SK-N-SH treated with all-trans-retinoic acid at 6 μM for 48 hours (cell line): ENCODE results near the gene PPP2R3C.
"Not testable (repeated sequence)": the region's sequence is repeated elsewhere in the genome, so short reads cannot be mapped to it uniquely, and the experiment has no call there.

Experiments
- ATAC-seq: fragments of 200-7000 bp; cut with Tn5 transposase; 3 replicates; pipeline ENCODE4 v1.9.1; 2020; ENCODE audit warnings: mild to moderate bottlenecking, moderate library complexity
- ARNTL ChIP-seq: fragments of 450-650 bp; formaldehyde crosslinking; IDR thresholded peaks from 2 replicates; pipeline ENCODE4 v1.5.0; 2020; ENCODE audit warnings: low read depth, mild to moderate bottlenecking, moderate library complexity, borderline replicate concordance
- BACH2 ChIP-seq: fragments of 250-450 bp; sonication (Bioruptor Pico); IDR thresholded peaks from 2 replicates; pipeline ENCODE4 v1.9.0; 2021; ENCODE audit warnings: mild to moderate bottlenecking, borderline replicate concordance
- CSDC2 ChIP-seq: fragments of 250-450 bp; sonication (Bioruptor Pico); IDR thresholded peaks from 2 replicates; pipeline ENCODE4 v1.5.0; 2020; ENCODE audit warnings: mild to moderate bottlenecking, moderate library complexity
- ESRRG ChIP-seq: fragments of 250-450 bp; sonication (Bioruptor Pico); IDR thresholded peaks from 2 replicates; pipeline ENCODE4 v1.6.1; 2021; ENCODE audit warnings: mild to moderate bottlenecking
- GLIS3 ChIP-seq: fragments of 250-450 bp; sonication (Bioruptor Pico); IDR thresholded peaks from 2 replicates; pipeline ENCODE4 v1.5.0; 2020; ENCODE audit warnings: mild to moderate bottlenecking, moderate library complexity
- ISL1 ChIP-seq: fragments of 250-450 bp; sonication (Bioruptor Pico); IDR thresholded peaks from 2 replicates; pipeline ENCODE4 v2.1.2; 2022; ENCODE audit warnings: mild to moderate bottlenecking, moderate library complexity
- OSR1 ChIP-seq: fragments of 250-450 bp; sonication (Bioruptor Pico); IDR thresholded peaks from 2 replicates; pipeline ENCODE4 v1.8.0; 2022; ENCODE audit warnings: moderate library complexity, mild to moderate bottlenecking, inconsistent platforms
- PPARA ChIP-seq: fragments of 250-450 bp; sonication (Bioruptor Pico); IDR thresholded peaks from 2 replicates; pipeline ENCODE4 v1.5.0; 2020; ENCODE audit warnings: mild to moderate bottlenecking, borderline replicate concordance
- RARB ChIP-seq: fragments of 250-450 bp; sonication (Bioruptor Pico); IDR thresholded peaks from 2 replicates; pipeline ENCODE4 v1.8.0; 2021; ENCODE audit warnings: mild to moderate bottlenecking, moderate library complexity
- SNAI2 ChIP-seq: fragments of 250-450 bp; sonication (Bioruptor Pico); IDR thresholded peaks from 2 replicates; pipeline ENCODE4 v1.5.0; 2020; ENCODE audit warnings: mild to moderate bottlenecking, moderate library complexity
- TCF4 ChIP-seq: fragments of 250-450 bp; sonication (Bioruptor Pico); IDR thresholded peaks from 2 replicates; pipeline ENCODE4 v1.8.0; 2021; ENCODE audit warnings: mild to moderate bottlenecking, moderate library complexity, borderline replicate concordance
- TOX ChIP-seq: fragments of 250-450 bp; sonication (Bioruptor Pico); IDR thresholded peaks from 2 replicates; pipeline ENCODE4 v1.8.0; 2021; ENCODE audit warnings: mild to moderate bottlenecking, moderate library complexity, borderline replicate concordance
- ZC3H10 ChIP-seq: fragments of 250-450 bp; sonication (Bioruptor Pico); IDR thresholded peaks from 2 replicates; pipeline ENCODE4 v1.5.1; 2021; ENCODE audit warnings: mild to moderate bottlenecking, moderate library complexity
- ZFP3 ChIP-seq: fragments of 250-450 bp; sonication (Bioruptor Pico); IDR thresholded peaks from 2 replicates; pipeline ENCODE4 v1.5.0; 2020; ENCODE audit warnings: mild to moderate bottlenecking, moderate library complexity
- ZFP30 ChIP-seq: fragments of 450-650 bp; formaldehyde crosslinking; IDR thresholded peaks from 2 replicates; pipeline ENCODE4 v1.5.0; 2022; ENCODE audit warnings: mild to moderate bottlenecking, moderate library complexity
- ZNF565 ChIP-seq: fragments of 450-650 bp; formaldehyde crosslinking; conservative IDR thresholded peaks from 2 replicates; pipeline ENCODE4 v1.5.0; 2020; ENCODE audit warnings: low read depth, mild to moderate bottlenecking, moderate library complexity
- ZNF70 ChIP-seq: fragments of 450-650 bp; formaldehyde crosslinking; IDR thresholded peaks from 2 replicates; pipeline ENCODE4 v1.5.0; 2020; ENCODE audit warnings: mild to moderate bottlenecking, moderate library complexity
- TF ChIP-seq, protein P1 (sequence below): fragments of 250-450 bp; sonication (Bioruptor Pico); IDR thresholded peaks from 2 replicates; pipeline ENCODE4 v1.5.1; 2020; ENCODE audit warnings: low read depth, mild to moderate bottlenecking, moderate library complexity
- TF ChIP-seq, protein P2 (sequence below): fragments of 250-450 bp; sonication (Bioruptor Pico); IDR thresholded peaks from 2 replicates; pipeline ENCODE4 v1.5.0; 2020; ENCODE audit warnings: mild to moderate bottlenecking, moderate library complexity
- TF ChIP-seq, protein P3 (sequence below): fragments of 250-450 bp; sonication (Bioruptor Pico); IDR thresholded peaks from 2 replicates; pipeline ENCODE4 v1.5.1; 2021; ENCODE audit warnings: mild to moderate bottlenecking, moderate library complexity
- TF ChIP-seq, protein P4 (sequence below): fragments of 250-450 bp; sonication (Bioruptor Pico); IDR thresholded peaks from 2 replicates; pipeline ENCODE4 v1.8.0; 2021; ENCODE audit warnings: low read depth, mild to moderate bottlenecking, moderate library complexity, borderline replicate concordance

PPP2R3C gene

DNA sequence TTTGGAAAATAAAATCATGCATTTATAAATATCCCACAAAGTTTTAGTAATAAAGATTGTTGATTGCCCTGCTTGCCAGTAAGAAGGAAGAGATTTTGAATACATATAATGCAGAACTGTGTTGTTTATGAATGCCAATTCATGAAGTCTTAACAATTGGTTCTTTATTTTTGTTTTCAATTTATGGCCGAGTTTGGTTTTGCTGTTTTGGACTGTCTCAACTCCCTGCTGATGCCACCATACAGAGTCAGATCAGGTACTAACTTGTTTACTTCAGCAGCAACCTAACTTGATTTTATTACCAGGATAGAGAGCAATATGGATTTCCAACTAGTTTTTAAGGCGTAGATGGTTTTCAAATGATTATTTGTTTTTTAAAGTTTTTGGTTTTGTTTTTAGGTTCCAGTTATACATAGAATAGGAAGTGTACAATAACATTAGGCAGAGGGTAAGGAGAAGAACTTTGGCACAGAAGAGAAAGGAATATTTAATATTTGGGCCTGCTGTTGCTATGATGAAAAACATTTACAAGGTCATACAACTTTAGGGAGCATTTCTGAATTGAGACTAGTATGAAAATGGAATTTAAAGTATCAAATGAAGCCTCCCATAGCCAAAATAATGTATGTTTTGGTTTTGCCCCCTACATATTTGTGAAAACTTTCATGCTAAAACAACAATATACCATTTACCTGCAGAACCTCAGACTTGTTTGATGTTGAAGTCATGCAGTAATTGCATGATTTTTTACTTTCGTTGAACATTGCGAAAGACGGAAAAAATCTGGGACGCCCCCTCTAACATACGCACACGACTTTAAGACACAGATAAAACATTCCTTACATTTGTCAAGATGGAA is 76.6 kb downstream of the PPP2R3C start:
- TF ChIP-seq OSR1 (no peak), ZFP3 (CRISPR knock-in tag) (no peak), GLIS3 (no peak), PPARA (no peak), ZFP30 (CRISPR knock-in tag) (no peak), CSDC2 (CRISPR knock-in tag) (no peak), TCF4 (CRISPR knock-in tag) (no peak), RARB (CRISPR knock-in tag) (no peak), ESRRG (CRISPR knock-in tag) (no peak), BACH2 (no peak)
- TF ChIP-seq, protein P1, sequence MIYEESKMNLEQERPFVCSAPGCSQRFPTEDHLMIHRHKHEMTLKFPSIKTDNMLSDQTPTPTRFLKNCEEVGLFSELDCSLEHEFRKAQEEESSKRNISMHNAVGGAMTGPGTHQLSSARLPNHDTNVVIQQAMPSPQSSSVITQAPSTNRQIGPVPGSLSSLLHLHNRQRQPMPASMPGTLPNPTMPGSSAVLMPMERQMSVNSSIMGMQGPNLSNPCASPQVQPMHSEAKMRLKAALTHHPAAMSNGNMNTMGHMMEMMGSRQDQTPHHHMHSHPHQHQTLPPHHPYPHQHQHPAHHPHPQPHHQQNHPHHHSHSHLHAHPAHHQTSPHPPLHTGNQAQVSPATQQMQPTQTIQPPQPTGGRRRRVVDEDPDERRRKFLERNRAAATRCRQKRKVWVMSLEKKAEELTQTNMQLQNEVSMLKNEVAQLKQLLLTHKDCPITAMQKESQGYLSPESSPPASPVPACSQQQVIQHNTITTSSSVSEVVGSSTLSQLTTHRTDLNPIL: no peak
- TF ChIP-seq, protein P2, sequence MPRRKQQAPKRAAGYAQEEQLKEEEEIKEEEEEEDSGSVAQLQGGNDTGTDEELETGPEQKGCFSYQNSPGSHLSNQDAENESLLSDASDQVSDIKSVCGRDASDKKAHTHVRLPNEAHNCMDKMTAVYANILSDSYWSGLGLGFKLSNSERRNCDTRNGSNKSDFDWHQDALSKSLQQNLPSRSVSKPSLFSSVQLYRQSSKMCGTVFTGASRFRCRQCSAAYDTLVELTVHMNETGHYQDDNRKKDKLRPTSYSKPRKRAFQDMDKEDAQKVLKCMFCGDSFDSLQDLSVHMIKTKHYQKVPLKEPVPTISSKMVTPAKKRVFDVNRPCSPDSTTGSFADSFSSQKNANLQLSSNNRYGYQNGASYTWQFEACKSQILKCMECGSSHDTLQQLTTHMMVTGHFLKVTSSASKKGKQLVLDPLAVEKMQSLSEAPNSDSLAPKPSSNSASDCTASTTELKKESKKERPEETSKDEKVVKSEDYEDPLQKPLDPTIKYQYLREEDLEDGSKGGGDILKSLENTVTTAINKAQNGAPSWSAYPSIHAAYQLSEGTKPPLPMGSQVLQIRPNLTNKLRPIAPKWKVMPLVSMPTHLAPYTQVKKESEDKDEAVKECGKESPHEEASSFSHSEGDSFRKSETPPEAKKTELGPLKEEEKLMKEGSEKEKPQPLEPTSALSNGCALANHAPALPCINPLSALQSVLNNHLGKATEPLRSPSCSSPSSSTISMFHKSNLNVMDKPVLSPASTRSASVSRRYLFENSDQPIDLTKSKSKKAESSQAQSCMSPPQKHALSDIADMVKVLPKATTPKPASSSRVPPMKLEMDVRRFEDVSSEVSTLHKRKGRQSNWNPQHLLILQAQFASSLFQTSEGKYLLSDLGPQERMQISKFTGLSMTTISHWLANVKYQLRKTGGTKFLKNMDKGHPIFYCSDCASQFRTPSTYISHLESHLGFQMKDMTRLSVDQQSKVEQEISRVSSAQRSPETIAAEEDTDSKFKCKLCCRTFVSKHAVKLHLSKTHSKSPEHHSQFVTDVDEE: no peak
- TF ChIP-seq, protein P3, sequence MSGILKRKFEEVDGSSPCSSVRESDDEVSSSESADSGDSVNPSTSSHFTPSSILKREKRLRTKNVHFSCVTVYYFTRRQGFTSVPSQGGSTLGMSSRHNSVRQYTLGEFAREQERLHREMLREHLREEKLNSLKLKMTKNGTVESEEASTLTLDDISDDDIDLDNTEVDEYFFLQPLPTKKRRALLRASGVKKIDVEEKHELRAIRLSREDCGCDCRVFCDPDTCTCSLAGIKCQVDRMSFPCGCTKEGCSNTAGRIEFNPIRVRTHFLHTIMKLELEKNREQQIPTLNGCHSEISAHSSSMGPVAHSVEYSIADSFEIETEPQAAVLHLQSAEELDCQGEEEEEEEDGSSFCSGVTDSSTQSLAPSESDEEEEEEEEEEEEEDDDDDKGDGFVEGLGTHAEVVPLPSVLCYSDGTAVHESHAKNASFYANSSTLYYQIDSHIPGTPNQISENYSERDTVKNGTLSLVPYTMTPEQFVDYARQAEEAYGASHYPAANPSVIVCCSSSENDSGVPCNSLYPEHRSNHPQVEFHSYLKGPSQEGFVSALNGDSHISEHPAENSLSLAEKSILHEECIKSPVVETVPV: no peak
- ATAC-seq: 0 out of 3 replicates have a peak, but pooled peaks have one; percentile 1

DNA sequence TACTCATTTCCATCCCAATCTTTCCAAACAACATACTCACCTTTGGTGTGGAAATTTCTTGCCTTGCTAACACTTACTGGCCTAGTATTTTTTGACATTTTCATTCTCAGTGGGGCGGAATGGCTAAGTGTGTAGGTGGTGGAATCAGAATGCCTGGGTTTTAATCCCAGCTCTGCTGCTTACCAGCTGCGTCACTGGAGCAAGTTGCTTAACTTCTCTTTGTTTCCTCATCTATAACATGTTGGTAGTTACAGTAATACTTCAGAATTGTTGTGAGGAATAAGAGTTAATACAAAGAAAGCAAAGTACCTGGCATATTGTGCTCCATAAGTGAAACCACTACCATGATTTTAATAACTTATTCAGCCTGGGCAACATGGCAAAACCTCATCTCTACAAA is 78.7 kb downstream of the PPP2R3C start:
- TF ChIP-seq ZC3H10 (CRISPR knock-in tag): no peak
- no peak for TF ChIP-seq TOX (CRISPR knock-in tag)
- TF ChIP-seq BACH2: no peak
- TF ChIP-seq CSDC2 (CRISPR knock-in tag): no peak
- TF ChIP-seq, protein P4, sequence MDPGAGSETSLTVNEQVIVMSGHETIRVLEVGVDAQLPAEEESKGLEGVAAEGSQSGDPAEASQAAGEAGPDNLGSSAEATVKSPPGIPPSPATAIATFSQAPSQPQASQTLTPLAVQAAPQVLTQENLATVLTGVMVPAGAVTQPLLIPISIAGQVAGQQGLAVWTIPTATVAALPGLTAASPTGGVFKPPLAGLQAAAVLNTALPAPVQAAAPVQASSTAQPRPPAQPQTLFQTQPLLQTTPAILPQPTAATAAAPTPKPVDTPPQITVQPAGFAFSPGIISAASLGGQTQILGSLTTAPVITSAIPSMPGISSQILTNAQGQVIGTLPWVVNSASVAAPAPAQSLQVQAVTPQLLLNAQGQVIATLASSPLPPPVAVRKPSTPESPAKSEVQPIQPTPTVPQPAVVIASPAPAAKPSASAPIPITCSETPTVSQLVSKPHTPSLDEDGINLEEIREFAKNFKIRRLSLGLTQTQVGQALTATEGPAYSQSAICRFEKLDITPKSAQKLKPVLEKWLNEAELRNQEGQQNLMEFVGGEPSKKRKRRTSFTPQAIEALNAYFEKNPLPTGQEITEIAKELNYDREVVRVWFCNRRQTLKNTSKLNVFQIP (CRISPR knock-in tag): no peak
- no peak for TF ChIP-seq SNAI2 (CRISPR knock-in tag)
- TF ChIP-seq ZFP3 (CRISPR knock-in tag): no peak
- no peak for TF ChIP-seq ZNF565 (CRISPR knock-in tag)
- no peak for ATAC-seq

DNA sequence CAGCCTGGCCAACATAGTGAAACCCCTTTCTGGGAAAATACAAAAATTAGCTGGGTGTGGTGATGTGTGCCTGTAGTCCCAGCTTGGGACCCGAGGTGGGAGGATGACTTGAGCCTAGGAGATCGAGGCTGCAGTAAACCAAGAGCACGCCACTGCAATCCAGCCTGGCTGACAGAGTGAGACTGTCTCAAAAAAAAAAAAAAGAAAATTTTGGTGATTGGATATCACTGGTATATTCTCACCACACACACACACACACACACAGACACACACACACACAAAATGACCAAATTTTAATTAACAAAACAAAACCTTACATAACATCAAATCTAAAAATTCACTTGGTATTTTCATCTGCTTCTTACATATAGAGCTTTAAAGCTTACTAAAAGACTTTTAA is 79.2 kb downstream of the PPP2R3C start:
- ATAC-seq: no peak
- no peak for TF ChIP-seq BACH2
- no peak for TF ChIP-seq ISL1 (CRISPR knock-in tag)
- TF ChIP-seq ZFP30 (CRISPR knock-in tag): no peak
- TF ChIP-seq TCF4 (CRISPR knock-in tag): no peak
- no peak for TF ChIP-seq CSDC2 (CRISPR knock-in tag)
- TF ChIP-seq, protein P3: no peak
- TF ChIP-seq RARB (CRISPR knock-in tag): no peak
- TF ChIP-seq ZNF70: no peak
- no peak for TF ChIP-seq SNAI2 (CRISPR knock-in tag)
- TF ChIP-seq ZFP3 (CRISPR knock-in tag): no peak
- TF ChIP-seq, protein P4 (CRISPR knock-in tag): no peak
- no peak for TF ChIP-seq ZC3H10 (CRISPR knock-in tag)
- TF ChIP-seq, protein P1: no peak
- TF ChIP-seq ESRRG (CRISPR knock-in tag): no peak
- TF ChIP-seq GLIS3: no peak
- TF ChIP-seq ARNTL (CRISPR knock-in tag): no peak

DNA sequence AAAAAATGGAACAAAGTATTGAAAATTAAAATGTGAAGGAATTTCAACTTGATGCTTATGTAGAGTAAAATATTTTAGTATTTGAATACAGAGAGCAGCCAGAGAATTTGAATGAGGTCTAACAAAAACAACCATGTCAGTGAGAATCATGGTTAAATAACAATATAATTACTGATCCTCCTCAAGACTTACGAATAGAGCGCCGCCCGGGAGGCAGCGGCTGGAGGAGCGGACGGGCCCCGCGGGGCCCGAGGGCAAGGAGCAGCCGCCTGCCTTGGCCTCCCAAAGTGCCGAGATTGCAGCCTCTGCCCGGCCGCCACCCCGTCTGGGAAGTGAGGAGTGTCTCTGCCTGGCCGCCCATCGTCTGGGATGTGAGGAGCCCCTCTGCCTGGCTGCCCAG is 83.5 kb downstream of the PPP2R3C start:
- not testable (repeated sequence) for ATAC-seq
